Measurements from ENCODE around the gene DAB2IP. TPM values are rescaled to one million over a fixed set of nuclear protein-coding genes. Genes with fewer than 3 reads are reported as not detected.
"Not testable (repeated sequence)": the region's sequence is repeated elsewhere in the genome, so short reads cannot be mapped to it uniquely, and the experiment has no call there.

DAB2IP gene
- polyA plus RNA-seq, 4 donors: 37.4 to 50.8 (median 44.4) TPM

DNA sequence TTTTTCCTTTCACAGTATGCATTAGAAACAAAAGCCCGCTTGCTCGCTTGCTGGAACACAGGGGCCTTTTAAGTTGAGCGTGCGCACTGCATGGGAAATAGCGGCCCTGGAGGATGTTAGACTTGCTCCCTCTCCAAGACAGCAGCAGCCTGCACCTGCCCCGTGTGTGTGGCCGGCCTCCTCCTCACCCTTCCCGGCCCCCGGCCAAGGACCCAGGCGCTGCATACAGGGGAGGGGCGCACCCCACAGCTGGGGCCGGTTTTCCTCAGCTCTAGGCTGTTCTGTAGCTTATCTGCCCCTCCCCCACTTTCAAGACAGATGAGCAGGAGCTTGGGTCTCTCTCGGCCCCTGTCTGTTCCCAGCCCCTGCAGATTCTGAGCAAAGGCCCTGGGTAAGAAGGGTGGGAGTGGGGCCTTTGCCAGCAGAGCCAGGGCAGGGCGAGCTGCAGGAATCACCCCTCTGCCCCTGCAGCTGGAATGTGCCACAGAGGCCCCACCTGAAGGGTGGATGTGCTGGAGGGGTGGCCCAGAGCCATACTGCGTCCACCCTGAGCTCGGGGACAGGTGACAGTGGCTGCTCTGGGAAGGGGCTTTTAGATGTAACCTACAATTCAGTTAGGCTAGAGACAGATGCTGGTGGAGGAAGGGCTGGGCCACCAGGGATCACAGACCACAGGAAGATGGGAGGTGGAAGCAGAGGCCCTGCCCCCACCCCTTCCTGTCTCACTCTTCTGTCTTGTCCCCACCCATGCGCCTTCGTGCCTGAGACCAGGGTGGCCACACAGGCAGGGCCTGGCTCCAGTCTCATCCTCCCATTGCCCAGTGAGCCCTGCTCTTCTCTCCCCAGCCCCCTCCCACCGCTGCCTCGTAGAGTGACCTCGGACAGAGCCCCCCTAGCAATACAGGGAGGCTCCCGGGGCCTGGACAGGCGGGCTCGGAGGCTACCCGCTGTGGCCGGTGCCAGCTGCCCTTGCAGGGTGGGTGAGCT, 132.4 kb downstream of the DAB2IP start:
- no peak for DNase-seq (ENCODE audit: low read depth in 4 of 4, low spot score in 3 of 4)

- DNase-seq (ENCODE audit: low read depth in 4 of 4, low spot score in 3 of 4): no peak
Observed at GRCh38 chr9:121784731-121785411, 133.4 kb downstream of the DAB2IP start.

DNA sequence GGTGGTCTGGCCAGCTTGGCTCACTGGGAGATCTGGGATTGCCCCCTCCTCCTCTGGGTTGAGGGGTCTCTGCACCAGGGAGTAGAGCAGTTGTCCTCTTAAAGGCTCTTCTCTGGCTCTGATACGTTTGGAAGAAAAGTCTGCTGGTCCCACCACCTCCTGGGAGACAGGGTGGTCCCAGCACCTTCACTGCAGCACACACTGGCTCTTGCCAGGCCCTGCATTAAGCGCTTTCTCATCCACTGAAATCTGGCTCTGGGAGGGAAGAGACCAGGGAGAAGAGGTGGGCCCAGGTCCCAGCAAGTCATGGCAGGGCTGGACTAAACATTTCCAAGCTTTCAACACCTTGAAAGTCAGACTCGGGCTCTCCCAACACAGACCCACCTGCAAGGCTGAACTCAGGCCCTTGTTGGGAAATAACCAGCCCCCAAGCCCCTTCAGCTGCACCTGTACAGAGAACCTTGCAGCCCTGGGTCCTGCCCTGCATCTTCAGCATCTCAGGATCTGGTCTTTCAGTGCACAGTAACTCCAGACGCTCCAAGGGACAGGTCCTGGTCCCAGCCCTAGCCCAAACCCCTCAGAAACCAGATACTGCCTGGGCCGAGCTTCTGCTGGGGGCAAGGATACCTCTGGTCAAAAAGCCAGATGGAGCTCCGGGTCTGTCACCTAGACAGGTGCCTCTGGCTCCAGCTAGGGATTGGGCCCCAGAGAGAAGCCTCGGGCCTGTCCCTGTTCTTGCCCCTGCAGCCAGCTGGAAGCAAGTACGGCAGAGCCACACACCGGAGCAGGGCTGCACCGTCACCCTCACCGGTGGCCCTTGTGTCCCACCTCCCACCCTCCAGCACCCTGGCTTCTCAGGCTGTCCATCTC, 134.5 kb downstream of the DAB2IP start:
- DNase-seq (ENCODE audit: low read depth in 4 of 4, low spot score in 3 of 4): no peak

GRCh38 chr9:121786543-121786948, 135.1 kb downstream of the DAB2IP start:
- no peak for DNase-seq (ENCODE audit: low read depth in 4 of 4, low spot score in 3 of 4)

DNA sequence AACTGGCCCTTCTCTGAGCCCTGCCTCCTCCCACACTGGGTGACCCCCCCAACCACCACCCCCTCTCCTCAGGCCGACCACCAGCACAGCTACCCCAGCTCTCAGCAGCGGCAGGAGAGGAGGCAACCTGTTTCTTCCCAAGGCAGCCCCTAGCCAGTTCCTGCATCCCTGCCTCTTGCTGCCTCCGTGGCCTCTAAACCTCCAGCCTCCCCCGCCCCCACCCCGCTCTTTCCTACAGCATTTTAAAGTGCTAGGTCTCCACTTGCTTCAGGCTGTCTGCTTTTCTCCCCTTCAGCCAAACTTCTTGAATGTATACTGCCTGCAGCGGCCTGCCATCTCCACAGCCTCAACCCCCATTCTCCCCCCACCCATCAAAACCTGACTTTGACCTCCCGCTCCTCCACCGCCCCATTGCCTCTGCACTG, 135.6 kb downstream of the DAB2IP start:
- no peak for DNase-seq (ENCODE audit: low read depth in 4 of 4, low spot score in 3 of 4)

GRCh38 chr9:121788686-121789366, 137.4 kb downstream of the DAB2IP start:
- DNase-seq (ENCODE audit: low read depth in 4 of 4, low spot score in 3 of 4): no peak

- no peak for DNase-seq (ENCODE audit: low read depth in 4 of 4, low spot score in 3 of 4)
Observed at GRCh38 chr9:121790841-121791240, 139.4 kb downstream of the DAB2IP start.

- not testable (repeated sequence) for DNase-seq (ENCODE audit: low read depth in 4 of 4, low spot score in 3 of 4)
Observed at GRCh38 chr9:121792476-121792875, 141.0 kb downstream of the DAB2IP start.

DNA sequence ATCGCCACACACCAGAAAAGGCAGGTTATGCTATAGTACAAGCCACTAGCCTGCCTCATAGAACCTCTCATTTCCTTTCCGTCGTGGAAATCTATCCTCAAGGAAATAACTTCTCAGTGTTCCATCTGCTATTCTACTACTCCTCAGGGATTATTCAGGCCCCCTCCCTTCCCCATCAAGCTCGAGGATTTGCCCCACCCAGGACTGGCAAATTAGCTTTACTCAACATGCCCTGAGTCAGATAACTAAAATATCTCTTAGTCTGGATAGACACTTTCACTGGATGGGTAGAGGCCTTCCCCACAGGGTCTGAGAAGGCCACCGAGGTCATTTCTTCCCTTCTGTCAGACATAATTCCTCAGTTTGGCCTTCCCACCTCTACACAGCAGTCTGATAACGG, 142.9 kb downstream of the DAB2IP start:
- not testable (repeated sequence) for DNase-seq (ENCODE audit: low read depth in 4 of 4, low spot score in 3 of 4)

GRCh38 chr9:121797081-121797480, 145.6 kb downstream of the DAB2IP start:
- peak in 2 of 4 donors; percentile 39 to 43 for DNase-seq (ENCODE audit: low read depth in 4 of 4, low spot score in 3 of 4)

DNA sequence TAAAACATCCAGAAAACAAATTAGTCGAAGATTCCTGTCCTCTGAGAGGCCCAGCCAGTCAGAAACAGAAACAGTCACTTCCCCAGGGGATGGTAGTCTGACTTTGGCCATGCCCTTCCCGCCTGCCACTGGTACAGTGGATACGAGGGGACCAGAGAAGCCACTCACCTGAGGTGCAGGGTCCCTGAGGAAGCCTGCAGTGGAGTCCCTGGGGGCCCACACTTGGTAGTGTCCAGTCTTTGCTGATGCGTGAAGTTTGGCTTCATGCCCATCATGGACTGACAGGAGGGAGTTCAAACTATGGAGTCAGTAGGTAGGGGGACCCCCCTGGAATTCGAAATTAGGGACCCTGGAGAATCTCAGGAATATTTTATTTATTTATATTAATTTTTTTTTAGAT, 147.5 kb downstream of the DAB2IP start:
- DNase-seq (ENCODE audit: low read depth in 4 of 4, low spot score in 3 of 4): no peak

DNA sequence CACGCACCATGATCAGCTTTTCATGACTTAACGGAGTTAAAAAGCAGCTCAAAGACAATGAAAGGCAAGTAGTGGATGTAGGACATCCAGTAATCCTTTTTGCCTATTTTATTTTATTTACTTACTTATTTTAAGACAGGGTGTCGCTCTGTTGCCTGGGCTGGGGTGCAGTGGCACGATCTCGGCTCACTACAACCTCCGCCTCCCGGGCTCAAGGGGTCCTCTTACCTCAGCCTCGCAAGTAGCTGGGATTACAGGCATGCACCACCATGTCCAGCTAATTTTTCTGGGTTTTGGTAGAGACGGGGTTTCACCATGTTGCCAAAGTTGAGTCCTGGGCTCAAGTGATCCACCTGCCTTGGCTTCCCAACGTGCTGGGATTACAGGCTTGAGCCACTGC, 148.9 kb downstream of the DAB2IP start:
- DNase-seq (ENCODE audit: low read depth in 4 of 4, low spot score in 3 of 4): no peak

DNA sequence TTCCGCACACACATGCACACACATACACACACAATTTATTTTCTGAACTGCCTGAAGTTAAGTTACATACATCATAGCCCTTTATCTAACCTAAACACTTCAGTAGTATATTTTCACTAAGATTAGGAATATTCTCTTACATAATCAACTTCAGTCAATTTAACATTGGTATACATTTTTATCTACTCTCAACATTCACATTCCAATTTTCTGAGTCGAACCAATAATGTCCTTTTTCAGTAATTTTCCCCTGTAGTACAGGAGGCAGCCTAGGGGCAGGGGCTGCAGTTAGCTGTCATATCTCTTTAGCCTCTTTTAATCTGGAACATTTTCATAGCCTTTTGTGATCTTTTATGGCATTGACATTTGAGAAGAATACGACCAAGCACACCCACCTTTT, 150.1 kb downstream of the DAB2IP start:
- DNase-seq (ENCODE audit: low read depth in 4 of 4, low spot score in 3 of 4): no peak

- DNase-seq (ENCODE audit: low read depth in 4 of 4, low spot score in 3 of 4): no peak
Observed at GRCh38 chr9:121802753-121803152, 151.3 kb downstream of the DAB2IP start.

DNA sequence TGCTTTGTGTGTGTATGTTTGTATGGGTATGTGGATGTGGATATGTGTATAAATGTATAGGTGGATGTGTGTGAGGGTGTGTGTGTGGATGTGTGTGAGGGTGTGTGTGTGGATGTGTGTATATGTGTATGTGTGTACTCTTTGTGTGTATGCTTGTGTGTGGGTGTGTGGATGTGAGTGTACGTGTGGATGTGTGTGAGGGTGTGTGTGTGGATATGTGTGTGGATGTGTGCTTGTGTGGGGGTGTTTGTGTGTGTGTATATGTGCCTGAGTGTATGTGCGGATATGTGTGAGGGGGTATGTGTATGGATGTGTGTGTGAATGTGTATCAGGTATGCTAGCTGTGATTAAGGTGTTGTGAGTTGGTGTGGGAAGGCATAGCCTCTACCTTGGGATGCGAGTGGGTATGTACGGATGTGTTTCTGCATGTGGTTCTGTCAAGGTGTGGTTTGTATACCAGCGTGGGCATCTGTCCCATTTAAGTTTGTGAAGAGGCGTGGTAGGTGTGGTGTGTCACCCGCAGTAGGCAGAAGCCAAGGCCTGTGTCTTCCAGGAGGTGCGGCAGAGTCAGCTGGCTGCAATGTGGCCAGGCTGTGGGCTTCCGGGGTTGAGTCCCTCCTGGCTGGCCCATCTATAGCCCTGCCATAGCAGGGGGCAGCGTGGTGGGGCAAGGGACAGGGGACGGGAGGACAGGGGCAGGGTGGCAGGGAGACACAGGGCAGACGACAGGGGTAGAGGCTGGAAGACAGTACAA, 155.8 kb downstream of the DAB2IP start:
- DNase-seq (ENCODE audit: low read depth in 4 of 4, low spot score in 3 of 4): no peak

DNA sequence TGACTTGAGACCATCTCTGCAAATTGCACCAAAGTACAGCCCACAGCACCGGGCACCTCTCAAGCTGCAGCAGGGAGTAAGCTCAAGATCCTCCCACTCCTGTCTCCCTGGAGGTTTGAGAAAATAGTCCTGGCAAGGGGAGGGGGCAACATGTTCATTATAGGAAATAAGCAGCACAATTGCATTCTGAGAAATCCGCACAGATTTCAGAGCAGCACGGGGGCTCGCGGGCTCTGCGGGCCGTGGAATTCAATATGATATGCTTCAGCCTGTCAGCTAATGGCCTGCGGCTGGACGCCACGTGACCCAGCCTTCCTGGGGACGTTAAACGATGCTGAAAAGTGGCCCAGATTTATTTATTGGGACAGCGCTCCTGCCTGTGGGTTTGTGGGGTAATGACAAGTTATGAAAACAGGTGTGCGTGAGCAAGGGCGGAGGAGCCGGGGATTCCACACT, 156.4 kb downstream of the DAB2IP start:
- peak in 2 of 4 donors; percentile 31 to 44 for DNase-seq (ENCODE audit: low read depth in 4 of 4, low spot score in 3 of 4)

DNA sequence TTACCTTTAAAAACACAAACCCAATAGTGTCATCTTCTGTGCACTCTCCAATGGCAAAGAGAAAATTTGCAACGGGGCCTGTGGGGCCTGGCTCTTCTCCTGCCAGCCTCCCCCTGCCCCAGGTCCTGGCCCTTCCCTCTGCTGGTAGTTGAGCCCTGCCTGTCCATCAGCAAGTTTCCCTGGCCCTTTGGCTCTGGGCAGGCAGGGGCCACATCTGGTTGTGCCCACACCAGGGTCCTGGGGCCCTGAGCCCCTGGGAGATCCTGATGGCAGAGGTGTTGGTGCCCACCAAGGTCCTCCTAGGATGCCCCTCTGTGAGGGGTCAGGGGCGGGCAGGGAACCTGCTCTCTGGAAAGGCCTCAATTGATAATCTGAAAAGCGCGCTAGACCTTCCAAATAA, 157.3 kb downstream of the DAB2IP start:
- no peak for DNase-seq (ENCODE audit: low read depth in 4 of 4, low spot score in 3 of 4)

DNA sequence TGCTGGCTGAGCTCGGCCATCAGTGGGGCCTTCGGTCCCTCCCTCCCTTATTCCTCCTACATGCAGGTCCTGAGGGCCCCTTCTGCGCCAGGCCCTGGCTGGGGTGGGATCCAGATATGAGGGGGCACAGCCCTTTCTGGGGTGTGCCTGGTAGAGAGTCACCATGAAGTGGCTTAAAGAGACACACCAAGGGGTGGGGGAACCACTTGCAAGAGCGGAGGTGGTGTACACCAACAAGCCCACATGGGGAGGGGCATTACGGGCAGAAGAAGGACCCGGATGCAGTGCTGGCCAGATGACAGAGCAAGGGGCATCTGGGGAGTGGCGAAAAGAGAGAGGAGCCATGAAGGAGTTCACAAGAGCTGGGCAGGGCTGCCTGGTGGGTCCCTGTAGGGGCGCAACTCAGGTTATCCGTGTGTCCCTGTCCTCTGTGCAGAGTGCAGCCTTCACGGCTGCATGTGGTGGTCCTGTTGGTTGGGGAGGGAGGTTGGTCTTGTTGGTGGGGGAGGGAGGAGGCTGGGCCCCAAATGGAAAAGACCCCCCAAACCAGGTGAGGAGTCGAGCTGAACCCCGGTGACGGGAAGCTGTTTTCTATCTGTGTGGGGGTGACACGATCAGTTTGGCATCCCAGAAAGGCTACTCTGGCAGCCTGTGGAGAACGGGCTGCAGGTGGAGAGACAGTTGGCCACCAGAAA, 158.1 kb downstream of the DAB2IP start:
- DNase-seq (ENCODE audit: low read depth in 4 of 4, low spot score in 3 of 4): no peak

- DNase-seq (ENCODE audit: low read depth in 4 of 4, low spot score in 3 of 4): no peak
Observed at GRCh38 chr9:121810489-121810888, 159.1 kb downstream of the DAB2IP start.

All from right renal pelvis (tissue), 4 donors.